ENCODE data around the gene WASF3. TPM values are rescaled to one million over a fixed set of nuclear protein-coding genes. Genes with fewer than 3 reads are reported as not detected.
A peak's percentile ranks its signal among the peaks of the same experiment; 100 is the strongest.

Gene WASF3
- total RNA-seq, 1 donor from 2014 or later = 187 TPM

DNA sequence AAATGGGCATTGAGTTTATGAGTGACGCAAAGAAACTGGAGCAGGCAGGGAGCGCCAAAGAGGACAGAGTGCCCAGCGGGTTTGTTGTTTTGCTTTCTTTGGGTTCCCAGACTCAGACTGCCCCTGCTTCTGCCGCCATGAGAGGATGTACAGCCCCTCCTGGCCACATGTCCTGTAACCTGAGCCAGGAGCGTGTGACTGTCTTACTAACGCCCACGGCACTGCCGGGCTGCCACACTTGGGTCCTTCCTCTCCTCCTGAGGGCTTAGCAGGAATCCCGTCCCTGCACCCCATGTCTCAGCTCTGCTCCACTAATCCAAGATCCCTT, 122.6 kb downstream of the WASF3 start:
- Mint-ChIP-seq H3K36me3 (ENCODE audit: insufficient read depth) (peaks cover 43% of the 10 kb centered on the region), H3K27me3 (no peaks in the 10 kb centered on the region), H3K4me1 (ENCODE audit: low read depth) (peaks cover 2% of the 10 kb centered on the region), H3K9me3 (ENCODE audit: low read depth) (no peaks in the 10 kb centered on the region), H3K4me3 (ENCODE audit: low read depth) (no peak overlapping the region), H3K27ac (no peak overlapping the region)
- TF ChIP-seq, protein P1, sequence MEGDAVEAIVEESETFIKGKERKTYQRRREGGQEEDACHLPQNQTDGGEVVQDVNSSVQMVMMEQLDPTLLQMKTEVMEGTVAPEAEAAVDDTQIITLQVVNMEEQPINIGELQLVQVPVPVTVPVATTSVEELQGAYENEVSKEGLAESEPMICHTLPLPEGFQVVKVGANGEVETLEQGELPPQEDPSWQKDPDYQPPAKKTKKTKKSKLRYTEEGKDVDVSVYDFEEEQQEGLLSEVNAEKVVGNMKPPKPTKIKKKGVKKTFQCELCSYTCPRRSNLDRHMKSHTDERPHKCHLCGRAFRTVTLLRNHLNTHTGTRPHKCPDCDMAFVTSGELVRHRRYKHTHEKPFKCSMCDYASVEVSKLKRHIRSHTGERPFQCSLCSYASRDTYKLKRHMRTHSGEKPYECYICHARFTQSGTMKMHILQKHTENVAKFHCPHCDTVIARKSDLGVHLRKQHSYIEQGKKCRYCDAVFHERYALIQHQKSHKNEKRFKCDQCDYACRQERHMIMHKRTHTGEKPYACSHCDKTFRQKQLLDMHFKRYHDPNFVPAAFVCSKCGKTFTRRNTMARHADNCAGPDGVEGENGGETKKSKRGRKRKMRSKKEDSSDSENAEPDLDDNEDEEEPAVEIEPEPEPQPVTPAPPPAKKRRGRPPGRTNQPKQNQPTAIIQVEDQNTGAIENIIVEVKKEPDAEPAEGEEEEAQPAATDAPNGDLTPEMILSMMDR (IDR thresholded peaks at IDR 0.05; ENCODE audit: unreplicated experiment) = no peak
- DNase-seq (ENCODE audit: low spot score, unreplicated experiment) = no peak

DNA sequence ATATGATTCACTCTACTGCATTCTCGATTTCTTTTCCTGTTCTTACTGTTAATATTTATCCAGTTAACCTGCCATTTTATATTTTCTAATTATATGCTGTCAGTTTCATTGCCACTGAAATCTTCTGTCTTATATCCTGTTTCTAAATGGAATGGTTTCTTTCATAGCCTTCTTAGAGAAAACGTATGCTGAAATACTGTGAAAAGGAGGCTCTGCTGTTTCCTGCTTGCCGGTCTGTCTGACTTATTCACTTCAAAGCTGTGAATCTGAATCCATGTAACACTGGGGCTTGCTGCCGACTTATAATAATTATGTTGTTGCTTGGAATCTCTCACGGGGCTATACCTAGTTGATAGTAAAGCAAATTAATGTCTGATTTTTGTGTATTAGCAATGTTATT, 123.1 kb downstream of the WASF3 start:
- H3K4me1 Mint-ChIP-seq (ENCODE audit: low read depth) = peaks cover 2% of the 10 kb centered on the region
- no peak overlapping the region for H3K27ac Mint-ChIP-seq

DNA sequence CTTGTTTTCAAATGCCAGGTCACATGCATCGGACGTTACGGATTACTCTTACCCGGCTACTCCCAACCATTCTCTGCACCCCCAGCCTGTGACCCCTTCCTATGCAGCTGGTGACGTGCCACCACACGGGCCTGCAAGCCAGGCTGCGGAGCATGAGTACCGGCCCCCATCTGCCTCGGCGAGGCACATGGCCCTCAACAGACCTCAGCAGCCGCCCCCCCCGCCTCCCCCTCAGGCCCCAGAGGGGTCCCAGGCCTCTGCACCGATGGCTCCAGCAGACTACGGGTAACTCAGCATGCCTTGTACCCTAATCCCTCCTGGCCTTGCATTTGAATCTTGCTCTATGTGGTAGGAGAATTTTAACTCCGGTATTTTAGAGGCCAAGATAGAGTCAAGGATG, 123.6 kb downstream of the WASF3 start:
- DNase-seq (ENCODE audit: low spot score, unreplicated experiment) = no peak
- TF ChIP-seq, protein P1 (IDR thresholded peaks at IDR 0.05; ENCODE audit: unreplicated experiment) = no peak
- Mint-ChIP-seq H3K4me1 (ENCODE audit: low read depth) (peaks cover 2% of the 10 kb centered on the region), H3K4me3 (ENCODE audit: low read depth) (no peak overlapping the region), H3K9me3 (ENCODE audit: low read depth) (no peaks in the 10 kb centered on the region), H3K27me3 (no peaks in the 10 kb centered on the region), H3K36me3 (ENCODE audit: insufficient read depth) (peaks cover 47% of the 10 kb centered on the region), H3K27ac (no peak overlapping the region)

More for the DNA sequence above, 123.1 kb downstream of the WASF3 start:
- no peaks in the 10 kb centered on the region for H3K9me3 Mint-ChIP-seq (ENCODE audit: low read depth)
- no peak overlapping the region for H3K4me3 Mint-ChIP-seq (ENCODE audit: low read depth)
- no peak for DNase-seq (ENCODE audit: low spot score, unreplicated experiment)
- TF ChIP-seq, protein P1 (IDR thresholded peaks at IDR 0.05; ENCODE audit: unreplicated experiment) = no peak
- H3K36me3 Mint-ChIP-seq (ENCODE audit: insufficient read depth) = peaks cover 44% of the 10 kb centered on the region
- no peaks in the 10 kb centered on the region for H3K27me3 Mint-ChIP-seq

DNA sequence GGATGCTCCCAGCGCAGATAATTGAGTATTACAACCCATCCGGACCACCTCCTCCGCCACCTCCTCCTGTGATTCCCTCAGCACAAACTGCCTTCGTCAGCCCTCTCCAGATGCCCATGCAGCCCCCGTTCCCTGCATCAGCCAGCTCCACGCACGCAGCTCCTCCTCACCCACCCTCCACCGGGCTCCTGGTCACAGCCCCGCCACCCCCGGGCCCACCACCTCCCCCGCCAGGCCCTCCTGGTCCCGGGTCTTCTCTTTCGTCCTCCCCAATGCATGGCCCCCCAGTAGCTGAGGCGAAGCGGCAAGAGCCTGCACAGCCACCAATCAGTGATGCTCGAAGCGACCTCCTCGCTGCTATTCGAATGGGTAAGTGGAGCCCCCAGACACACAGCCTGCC, 125.1 kb downstream of the WASF3 start:
- H3K9me3 Mint-ChIP-seq (ENCODE audit: low read depth) = no peaks in the 10 kb centered on the region
- no peak for DNase-seq (ENCODE audit: low spot score, unreplicated experiment)
- no peaks in the 10 kb centered on the region for H3K27me3 Mint-ChIP-seq
- peaks cover 2% of the 10 kb centered on the region for H3K4me1 Mint-ChIP-seq (ENCODE audit: low read depth)
- H3K27ac Mint-ChIP-seq = no peak overlapping the region
- H3K36me3 Mint-ChIP-seq (ENCODE audit: insufficient read depth) = peaks cover 56% of the 10 kb centered on the region
- TF ChIP-seq, protein P1 (IDR thresholded peaks at IDR 0.05; ENCODE audit: unreplicated experiment) = no peak
- no peak overlapping the region for H3K4me3 Mint-ChIP-seq (ENCODE audit: low read depth)

DNA sequence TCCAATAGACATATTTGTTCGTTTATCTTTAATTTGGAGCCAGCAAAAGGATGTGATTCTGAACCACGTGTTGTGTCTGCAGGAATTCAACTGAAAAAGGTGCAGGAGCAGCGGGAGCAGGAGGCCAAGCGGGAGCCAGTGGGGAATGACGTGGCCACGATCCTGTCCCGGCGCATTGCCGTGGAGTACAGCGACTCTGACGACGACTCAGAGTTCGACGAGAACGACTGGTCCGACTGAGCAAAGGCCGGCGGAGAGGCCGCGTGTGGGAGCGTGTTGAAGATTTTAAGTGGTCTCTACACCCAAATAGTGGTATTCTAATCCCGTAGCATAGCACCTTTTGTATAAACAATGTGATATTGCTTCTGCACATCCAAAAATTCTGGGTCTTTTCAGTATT, 128.1 kb downstream of the WASF3 start:
- Mint-ChIP-seq H3K27me3 (no peaks in the 10 kb centered on the region), H3K4me3 (ENCODE audit: low read depth) (no peak overlapping the region), H3K9me3 (ENCODE audit: low read depth) (no peaks in the 10 kb centered on the region), H3K27ac (peak overlapping the region; percentile 1), H3K36me3 (ENCODE audit: insufficient read depth) (peaks cover 62% of the 10 kb centered on the region), H3K4me1 (ENCODE audit: low read depth) (no peaks in the 10 kb centered on the region)
- DNase-seq (ENCODE audit: low spot score, unreplicated experiment) = no peak
- TF ChIP-seq, protein P1 (IDR thresholded peaks at IDR 0.05; ENCODE audit: unreplicated experiment) = no peak
